ENCODE measurements around the gene FRS3. TPM values are rescaled to one million over a fixed set of nuclear protein-coding genes. Genes with fewer than 3 reads are reported as not detected.

The FRS3 gene
- total and polyA plus RNA-seq, 9 of the 15 experiments (the other 6 are each of a cell fraction or from before 2014, with no cell fraction given), result 0.03 to 3.7 (median 1.6) TPM

DNA sequence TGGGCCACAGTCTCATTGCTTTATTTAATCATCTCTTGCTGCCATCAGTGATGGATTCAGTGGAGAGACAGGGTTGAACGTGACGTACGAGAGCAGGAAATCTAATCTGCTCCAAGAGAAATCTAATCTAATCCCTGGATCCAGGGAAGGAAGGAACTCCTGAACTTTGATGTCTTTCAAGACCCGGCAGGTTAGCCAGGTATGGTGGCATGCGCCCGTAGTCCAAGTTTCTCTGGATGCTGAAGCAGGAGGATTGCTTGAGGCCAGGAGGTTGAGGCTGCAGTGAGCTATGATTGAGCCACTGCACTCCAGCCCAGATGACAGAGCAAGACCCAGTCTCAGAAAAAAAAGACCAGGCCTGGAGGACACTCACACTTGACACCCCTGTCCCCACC lies 21.1 kb downstream of the FRS3 start (continued):
- no peak for TF ChIP-seq ZNF347 (CRISPR knock-in tag; IDR thresholded peaks at IDR 0.05; ENCODE audit: low read depth)

- H3K4me3 ChIP-seq, result no peak overlapping the region
- no peak for ATAC-seq
These were observed 21.6 kb downstream of the FRS3 start for GRCh38 chr6:41757931-41758640.

More at GRCh38 chr6:41757931-41758640, 21.6 kb downstream of the FRS3 start:
- Histone ChIP-seq H3K4me2 (ENCODE audit: insufficient read depth, low read length) (no peak overlapping the region), H3K4me1 (replicated peaks in 1 of 2; ENCODE audit: control insufficient read depth in 2 of 2, insufficient read depth in 2 of 2, low read length in 2 of 2) (peaks cover 0 to 7% of the 10 kb centered on the region in 2 experiments; a peak in 1 of 5 replicates), H3K9ac (ENCODE audit: insufficient read depth in 1 of 2, low read depth in 2 of 2, low read length in 2 of 2) (no peak overlapping the region), H3K9me3 (replicated peaks; ENCODE audit: control insufficient read depth, insufficient read depth, low read depth, low read length) (no peaks in the 10 kb centered on the region), H3K9me1 (ENCODE audit: control insufficient read depth, insufficient read depth, low read length) (no peaks in the 10 kb centered on the region), H3K79me2 (ENCODE audit: control insufficient read depth, insufficient read depth, low read length) (no peaks in the 10 kb centered on the region), H3K36me3 (ENCODE audit: control insufficient read depth, insufficient read depth, low read length) (no peaks in the 10 kb centered on the region), H3K27me3 (ENCODE audit: control insufficient read depth in 2 of 2, insufficient read depth in 2 of 2, low read length in 2 of 2) (peaks cover 37 to 60% of the 10 kb centered on the region in 2 experiments), H3K27ac (ENCODE audit: extremely low read depth, low read depth, low read length) (no peak overlapping the region), H2AFZ (ENCODE audit: low read depth, low read length) (no peak overlapping the region), H4K20me1 (replicated peaks; ENCODE audit: control insufficient read depth, insufficient read depth, low read length) (no peaks in the 10 kb centered on the region)
- no peak for DNase-seq (ENCODE audit: extremely low read depth in 1 of 4, low spot score in 3 of 4)
- CTCF ChIA-PET (ENCODE audit: low intra/inter-chr PET ratio), result no interaction called here
- 9% methylated on average over 8 of the region's 8 CpGs for WGBS (ENCODE audit: insufficient coverage, low coverage, missing lambda C conversion rate)
- FAIRE-seq, result no peak
- TF ChIP-seq EGR1 (conservative IDR thresholded peaks at IDR 0.05), result peak; percentile 48
- TF ChIP-seq, protein P1, sequence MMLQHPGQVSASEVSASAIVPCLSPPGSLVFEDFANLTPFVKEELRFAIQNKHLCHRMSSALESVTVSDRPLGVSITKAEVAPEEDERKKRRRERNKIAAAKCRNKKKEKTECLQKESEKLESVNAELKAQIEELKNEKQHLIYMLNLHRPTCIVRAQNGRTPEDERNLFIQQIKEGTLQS (IDR thresholded peaks at IDR 0.05), result no peak
- TF ChIP-seq, protein P1 (CRISPR knock-in tag; conservative IDR thresholded peaks at IDR 0.05), result no peak
- BruUV-seq (replicated peaks), result no TSS peak
- POLR2A ChIA-PET, result interaction anchor here (0.9 to 1.6 kb wide), 4 partner anchors 9 to 16 kb away, joined by 3 to 6 read pairs (median 4); no protein-coding TSS in a partner anchor
- in situ Hi-C loops (cut with MboI), result no loop called here
- intact Hi-C loops (cut with micrococcal nuclease), result no loop called here

Data from K562 (cell line).